DND-41 (cell line): Measurements from ENCODE around the gene RASAL1.

Experiments used
- CTCF ChIP-seq: IDR thresholded peaks from 2 replicates; pipeline ENCODE4 v1.5.1; 2012; ENCODE audit warnings: borderline replicate concordance, low read length, moderate library complexity, mild to moderate bottlenecking; ENCODE audit not compliant: poor library complexity, severe bottlenecking; ENCODE audit errors: extremely low read depth
- EZH2 ChIP-seq: IDR thresholded peaks from 3 replicates; pipeline ENCODE4 v1.6.1; 2012; ENCODE audit warnings: borderline replicate concordance, low read depth, mild to moderate bottlenecking, moderate library complexity, low read length, inconsistent platforms; ENCODE audit not compliant: severe bottlenecking

DNA sequence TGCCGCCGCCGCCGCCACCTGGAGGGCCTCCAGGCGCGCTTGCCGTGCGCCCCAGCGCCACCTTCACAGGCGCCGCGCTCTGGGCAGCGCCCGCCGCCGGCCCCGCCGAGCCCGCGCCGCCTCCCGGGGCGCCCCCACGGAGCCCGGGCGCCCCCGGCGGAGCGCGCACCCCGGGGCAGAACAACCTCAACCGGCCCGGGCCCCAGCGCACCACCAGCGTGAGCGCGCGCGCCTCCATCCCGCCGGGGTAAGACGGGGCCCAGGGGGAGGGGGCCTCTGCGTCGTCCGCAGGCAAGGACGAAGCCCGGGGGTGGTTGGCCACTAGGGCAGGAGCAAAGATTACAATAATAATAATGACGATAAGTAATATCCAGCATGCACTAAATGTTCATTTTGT lies 57.7 kb downstream of the RASAL1 start:
- TF ChIP-seq CTCF (no peak), EZH2 (no peak)
